ENCODE results near the gene CAND1. TPM values are rescaled to one million over a fixed set of nuclear protein-coding genes. Genes with fewer than 3 reads are reported as not detected.
A peak's percentile ranks its signal among the peaks of the same experiment; 100 is the strongest.

CAND1 gene
- total and polyA plus RNA-seq, 9 of the 15 experiments (the other 6 are each of a cell fraction or from before 2014, with no cell fraction given): 24.0 to 167 (median 77.5) TPM

DNA sequence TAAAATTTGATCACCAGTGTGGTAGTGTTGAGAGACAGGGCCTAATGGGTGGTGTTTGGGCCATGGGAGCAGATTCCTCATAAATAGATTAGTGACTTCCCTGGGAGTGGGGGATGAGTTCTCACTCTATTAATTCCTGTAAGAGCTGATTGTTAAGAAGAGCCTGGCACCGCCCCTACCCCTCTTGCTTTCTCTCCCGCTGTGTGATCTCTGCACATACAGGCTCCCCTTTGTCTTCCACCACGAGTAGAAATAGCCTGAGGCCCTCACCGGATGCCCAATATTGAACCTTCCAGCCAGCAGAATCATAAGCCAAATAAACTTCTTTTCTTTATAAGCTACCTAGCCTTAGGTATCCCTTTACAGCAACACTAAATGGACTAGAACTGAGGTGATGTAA, 31.9 kb upstream of the CAND1 start:
- in situ Hi-C loops (cut with MboI): no loop called here
- H3K9me3 ChIP-seq (replicated peaks; ENCODE audit: control insufficient read depth, insufficient read depth, low read depth, low read length): no peaks in the 10 kb centered on the region

DNA sequence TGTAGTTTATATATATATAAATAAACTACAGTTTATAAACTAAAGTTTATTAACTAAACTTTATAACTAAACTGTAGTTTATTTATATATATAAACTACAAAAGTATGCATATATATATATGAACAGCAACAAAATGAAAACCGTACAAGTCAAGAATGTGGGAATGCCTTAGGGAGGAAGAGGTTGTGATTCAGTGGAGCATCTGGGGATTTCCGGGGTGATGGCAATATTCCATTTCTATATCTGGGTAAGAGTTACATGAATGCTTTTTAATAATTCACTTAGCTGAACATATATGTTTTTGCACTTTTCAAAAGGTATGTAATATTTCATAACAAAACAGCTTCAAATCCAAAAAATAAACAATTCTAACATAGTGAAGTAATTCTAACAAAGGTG, 30.1 kb upstream of the CAND1 start:
- Histone ChIP-seq H2AFZ (ENCODE audit: low read depth, low read length) (no peak overlapping the region), H4K20me1 (replicated peaks; ENCODE audit: control insufficient read depth, insufficient read depth, low read length) (no peaks in the 10 kb centered on the region), H3K4me3 (no peak overlapping the region), H3K27me3 (ENCODE audit: control insufficient read depth in 2 of 2, insufficient read depth in 2 of 2, low read length in 2 of 2) (no peaks in the 10 kb centered on the region), H3K9ac (ENCODE audit: insufficient read depth in 1 of 2, low read depth in 2 of 2, low read length in 2 of 2) (no peak overlapping the region), H3K79me2 (ENCODE audit: control insufficient read depth, insufficient read depth, low read length) (no peaks in the 10 kb centered on the region), H3K36me3 (ENCODE audit: control insufficient read depth, insufficient read depth, low read length) (no peaks in the 10 kb centered on the region), H3K4me1 (replicated peaks in 1 of 2; ENCODE audit: control insufficient read depth in 2 of 2, insufficient read depth in 2 of 2, low read length in 2 of 2) (no peaks in the 10 kb centered on the region; a peak in 1 of 5 replicates), H3K9me3 (replicated peaks; ENCODE audit: control insufficient read depth, insufficient read depth, low read depth, low read length) (no peaks in the 10 kb centered on the region), H3K4me2 (ENCODE audit: insufficient read depth, low read length) (no peak overlapping the region), H3K9me1 (ENCODE audit: control insufficient read depth, insufficient read depth, low read length) (no peaks in the 10 kb centered on the region), H3K27ac (ENCODE audit: extremely low read depth, low read depth, low read length) (no peak overlapping the region)
- intact Hi-C loops (cut with micrococcal nuclease): no loop called here
- ChIA-PET POLR2A (interaction anchor here (0.9 kb wide), 1 partner anchor 30 kb away, joined by 3 read pairs; the partner anchor contains the start of gene CAND1), CTCF (ENCODE audit: low intra/inter-chr PET ratio) (no interaction called here)
- no peak for DNase-seq (ENCODE audit: extremely low read depth in 1 of 4, low spot score in 3 of 4)
- ATAC-seq: no peak
- BruUV-seq (replicated peaks): no TSS peak
- in situ Hi-C loops (cut with MboI): no loop called here
- TF ChIP-seq POLR2AphosphoS2 (IDR thresholded peaks at IDR 0.05; ENCODE audit: low read length): no peak
- TF ChIP-seq NELFE (IDR thresholded peaks at IDR 0.05; ENCODE audit: insufficient read depth, insufficient read length): no peak
- TF ChIP-seq ASH1L (IDR thresholded peaks at IDR 0.05; ENCODE audit: borderline replicate concordance, low read depth, partially characterized antibody): no peak
- no peak for TF ChIP-seq PHF8 (IDR thresholded peaks at IDR 0.05; ENCODE audit: borderline replicate concordance, low read length)
- peak; percentile 49 for FAIRE-seq
- 7% methylated on average over 2 of the region's 2 CpGs for WGBS (ENCODE audit: insufficient coverage, low coverage, missing lambda C conversion rate)

More for the DNA sequence above, 31.9 kb upstream of the CAND1 start:
- no peaks in the 10 kb centered on the region; a peak in 1 of 5 replicates for H3K4me1 ChIP-seq (replicated peaks in 1 of 2; ENCODE audit: control insufficient read depth in 2 of 2, insufficient read depth in 2 of 2, low read length in 2 of 2)
- H3K9me1 ChIP-seq (ENCODE audit: control insufficient read depth, insufficient read depth, low read length): no peaks in the 10 kb centered on the region
- H2AFZ ChIP-seq (ENCODE audit: low read depth, low read length): no peak overlapping the region
- H3K79me2 ChIP-seq (ENCODE audit: control insufficient read depth, insufficient read depth, low read length): no peaks in the 10 kb centered on the region
- DNase-seq (ENCODE audit: extremely low read depth in 1 of 4, low spot score in 3 of 4): no peak
- FAIRE-seq: no peak
- no peaks in the 10 kb centered on the region for H3K36me3 ChIP-seq (ENCODE audit: control insufficient read depth, insufficient read depth, low read length)
- no peak overlapping the region for H3K9ac ChIP-seq (ENCODE audit: insufficient read depth in 1 of 2, low read depth in 2 of 2, low read length in 2 of 2)
- no TSS peak for BruUV-seq (replicated peaks)
- no peak overlapping the region for H3K4me2 ChIP-seq (ENCODE audit: insufficient read depth, low read length)
- POLR2A ChIA-PET: no interaction called here
- TF ChIP-seq ZZZ3 (IDR thresholded peaks at IDR 0.05): no peak
- CTCF ChIA-PET (ENCODE audit: low intra/inter-chr PET ratio): no interaction called here
- WGBS (ENCODE audit: insufficient coverage, low coverage, missing lambda C conversion rate): 15% methylated on average over 4 of the region's 4 CpGs
- intact Hi-C loops (cut with micrococcal nuclease): no loop called here
- no peaks in the 10 kb centered on the region for H3K27me3 ChIP-seq (ENCODE audit: control insufficient read depth in 2 of 2, insufficient read depth in 2 of 2, low read length in 2 of 2)
- no peak overlapping the region for H3K4me3 ChIP-seq
- ATAC-seq: no peak
- H3K27ac ChIP-seq (ENCODE audit: extremely low read depth, low read depth, low read length): no peak overlapping the region
- H4K20me1 ChIP-seq (replicated peaks; ENCODE audit: control insufficient read depth, insufficient read depth, low read length): no peaks in the 10 kb centered on the region

Measured in K562 (cell line).